IMR-90 (cell line): ENCODE results near the gene INPP4A. TPM values are rescaled to one million over a fixed set of nuclear protein-coding genes. Genes with fewer than 3 reads are reported as not detected.

Source experiments
- ATAC-seq: fragments of 200-7000 bp; cut with Tn5 transposase; 2 replicates; pipeline ENCODE4 v1.9.1; 2020; ENCODE audit warnings: low read depth, mild to moderate bottlenecking, moderate library complexity
- BruUV-seq: library from RNA; stranded (reverse); fragments of 400-500 nt; replicated peaks from 2 replicates; lab custom pipeline; 2021; lab: Mats Ljungman, UMichigan
- CTCF ChIA-PET: fragments of 300-600 bp; formaldehyde crosslinking; extraction: SDS; loops from one replicate; lab custom pipeline; 2021; ENCODE audit warnings: antibody characterized with exemption; lab: Yijun Ruan, JAX
- POLR2A ChIA-PET: fragments of 300-600 bp; sonication (Branson Sonifier 250); formaldehyde crosslinking; loops from one replicate; lab custom pipeline; 2022; ENCODE audit warnings: antibody characterized with exemption; ENCODE audit not compliant: unreplicated experiment; lab: Charles Lee
- DNase-seq: peaks from one replicate; pipeline ENCODE4 v3.0.0; 2013
- H2AFZ ChIP-seq: replicated peaks from 2 replicates; pipeline ENCODE3; 2013; ENCODE audit warnings: low read length, mild to moderate bottlenecking; ENCODE audit not compliant: poor library complexity
- H2AK5ac ChIP-seq: 2 replicates; pipeline ENCODE4 v1.6.1; 2013; ENCODE audit warnings: low read depth, low read length, inconsistent platforms
- H2AK9ac ChIP-seq: replicated peaks from 2 replicates; pipeline ENCODE3; 2013; ENCODE audit warnings: mild to moderate bottlenecking, low read depth, low read length, moderate library complexity; ENCODE audit not compliant: poor library complexity
- H2BK120ac ChIP-seq: 2 replicates; pipeline ENCODE4 v1.6.1; 2013; ENCODE audit warnings: low read depth, low read length, inconsistent platforms
- H2BK15ac ChIP-seq: 3 replicates; pipeline ENCODE4 v1.6.1; 2013; ENCODE audit warnings: low read depth, low read length, inconsistent platforms
- H2BK20ac ChIP-seq: 2 replicates; pipeline ENCODE4 v1.6.1; 2013; ENCODE audit warnings: low read depth, mild to moderate bottlenecking, inconsistent platforms, low read length, moderate library complexity
- H2BK5ac ChIP-seq: 2 replicates; pipeline ENCODE4 v1.6.1; 2013; ENCODE audit warnings: mild to moderate bottlenecking, low read depth, low read length, inconsistent platforms; ENCODE audit not compliant: poor library complexity, severe bottlenecking
- H3K14ac ChIP-seq: replicated peaks from 2 replicates; pipeline ENCODE4 v1.6.1; 2013; ENCODE audit warnings: low read depth, low read length, inconsistent platforms
- H3K18ac ChIP-seq: 2 replicates; pipeline ENCODE4 v1.6.1; 2013; ENCODE audit warnings: low read depth, low read length, control low read depth
- H3K23ac ChIP-seq: 2 replicates; pipeline ENCODE4 v1.6.1; 2013; ENCODE audit warnings: low read depth, low read length, inconsistent platforms
- H3K27ac ChIP-seq: 2 replicates; pipeline ENCODE4 v1.5.1; 2013; ENCODE audit warnings: mild to moderate bottlenecking, control low read depth, low read length; ENCODE audit not compliant: insufficient read depth
- H3K27me3 ChIP-seq: 2 replicates; pipeline ENCODE4 v1.6.1; 2013; ENCODE audit warnings: low read length; ENCODE audit not compliant: control insufficient read depth, insufficient read depth
- H3K36me3 ChIP-seq: 2 replicates; pipeline ENCODE4 v1.6.1; 2013; ENCODE audit warnings: low read length, mixed read lengths; ENCODE audit not compliant: control insufficient read depth, insufficient read depth
- H3K4ac ChIP-seq: 2 replicates; pipeline ENCODE4 v1.6.1; 2013; ENCODE audit warnings: low read depth, low read length, inconsistent platforms
- H3K4me1 ChIP-seq: 2 replicates; pipeline ENCODE4 v1.6.1; 2013; ENCODE audit warnings: low read length, mixed read lengths; ENCODE audit not compliant: control insufficient read depth, insufficient read depth
- H3K4me2 ChIP-seq: 2 replicates; pipeline ENCODE4 v1.6.1; 2013; ENCODE audit warnings: low read depth, mild to moderate bottlenecking, control low read depth, low read length, moderate library complexity
- H3K4me3 ChIP-seq: 2 replicates; pipeline ENCODE4 v1.5.1; 2013; ENCODE audit warnings: low read depth, mild to moderate bottlenecking, control low read depth, low read length, moderate library complexity; ENCODE audit not compliant: insufficient read depth
- H3K56ac ChIP-seq: 2 replicates; pipeline ENCODE4 v1.6.1; 2013; ENCODE audit warnings: low read length, inconsistent platforms; ENCODE audit not compliant: insufficient read depth; ENCODE audit errors: extremely low read depth
- H3K79me1 ChIP-seq, 2 experiments: 2 replicates each; pipeline ENCODE4 v1.6.1; 2013; ENCODE audit warnings: low read length in 2 of 2, inconsistent platforms in 1 of 2, low read depth in 1 of 2
- H3K9ac ChIP-seq: 2 replicates; pipeline ENCODE4 v1.6.1; 2013; ENCODE audit warnings: low read depth, low read length, control low read depth
- H3K9me1 ChIP-seq: 2 replicates; pipeline ENCODE4 v1.6.1; 2013; ENCODE audit warnings: low read length, inconsistent platforms; ENCODE audit not compliant: insufficient read depth
- H3K9me3 ChIP-seq: 2 replicates; pipeline ENCODE4 v1.6.1; 2013; ENCODE audit warnings: low read length; ENCODE audit not compliant: control insufficient read depth, insufficient read depth
- H4K20me1 ChIP-seq: 2 replicates; pipeline ENCODE4 v1.6.1; 2013; ENCODE audit warnings: low read length, inconsistent platforms; ENCODE audit not compliant: insufficient read depth
- H4K5ac ChIP-seq: 2 replicates; pipeline ENCODE4 v1.6.1; 2013; ENCODE audit warnings: mild to moderate bottlenecking, low read depth, low read length, control low read depth
- H4K8ac ChIP-seq, 2 experiments: 2 replicates each; pipeline ENCODE4 v1.6.1; 2013; ENCODE audit warnings: low read depth in 2 of 2, low read length in 2 of 2, control low read depth in 1 of 2, inconsistent platforms in 1 of 2
- H4K91ac ChIP-seq: 2 replicates; pipeline ENCODE4 v1.6.1; 2013; ENCODE audit warnings: low read depth, low read length, inconsistent platforms; ENCODE audit not compliant: insufficient read depth
- CEBPB ChIP-seq: IDR thresholded peaks from 2 replicates; pipeline ENCODE4 v1.6.1; 2012; ENCODE audit warnings: low read depth, low read length, improper control_type of control experiment
- CHD1 ChIP-seq: IDR thresholded peaks from 2 replicates; pipeline ENCODE4 v1.6.1; 2012; ENCODE audit warnings: low read depth, low read length, improper control_type of control experiment
- ELK1 ChIP-seq: fragments of 150-350 bp; IDR thresholded peaks from 2 replicates; pipeline ENCODE4 v1.6.1; 2016; ENCODE audit warnings: low read depth, mild to moderate bottlenecking, low read length, moderate library complexity, borderline replicate concordance
- FOS ChIP-seq: fragments of 150-350 bp; IDR thresholded peaks from 2 replicates; pipeline ENCODE4 v1.6.1; 2016; ENCODE audit warnings: low read depth, low read length
- MAFK ChIP-seq: IDR thresholded peaks from 2 replicates; pipeline ENCODE4 v1.6.1; 2012; ENCODE audit warnings: low read depth, low read length, improper control_type of control experiment
- POLR2A ChIP-seq: IDR thresholded peaks from 2 replicates; pipeline ENCODE4 v1.6.1; 2012; ENCODE audit warnings: mild to moderate bottlenecking, low read depth, low read length
- RAD21 ChIP-seq: IDR thresholded peaks from 2 replicates; pipeline ENCODE4 v1.6.1; 2012; ENCODE audit warnings: low read length, improper control_type of control experiment
- RCOR1 ChIP-seq: IDR thresholded peaks from 2 replicates; pipeline ENCODE4 v1.6.1; 2012; ENCODE audit warnings: mild to moderate bottlenecking, low read length, improper control_type of control experiment; ENCODE audit not compliant: insufficient replicate concordance
- RFX5 ChIP-seq: IDR thresholded peaks from 2 replicates; pipeline ENCODE4 v1.8.0; 2012; ENCODE audit warnings: low read depth, mild to moderate bottlenecking, low read length, moderate library complexity
- USF2 ChIP-seq: fragments of 150-350 bp; IDR thresholded peaks from 2 replicates; pipeline ENCODE4 v1.6.1; 2017; ENCODE audit warnings: mild to moderate bottlenecking, antibody characterized with exemption, low read length, low read depth
- WGBS, 2 experiments: methylation state at CpG; one replicate each; pipeline versions ENCODE4 v1.1.5 to v1.1.7; 2013; ENCODE audit warnings: missing lambda C conversion rate in 2 of 2; ENCODE audit not compliant: insufficient read length in 1 of 2; ENCODE audit errors: extremely low coverage in 2 of 2; 5-methylcytosine and 5-hydroxymethylcytosine counted together
- dilution Hi-C: fragments of 300-500 bp; cut with HindIII; formaldehyde crosslinking; loops from one replicate; pipeline ENCODE4 v1.14.3; 2018; ENCODE audit warnings: low sequenced_read_pairs; ENCODE audit not compliant: unreplicated experiment
- in situ Hi-C: fragments of 300-500 bp; cut with MboI; formaldehyde crosslinking; loops from 3 replicates; pipeline ENCODE4 v1.14.3; 2019; ENCODE audit warnings: low sequenced_read_pairs, inconsistent platforms, mixed read lengths
- intact Hi-C: fragments of 100-400 bp; cut with micrococcal nuclease; formaldehyde crosslinking; loops from 2 replicates; pipeline ENCODE4 v1.10.0; 2022
- polyA plus RNA-seq, 3 experiments: library from polyadenylated mRNA; depleted of rRNA; stranded (reverse); fragments of >200 nt; gene quantifications; 2 replicates each; pipeline ENCODE4 v1.2.3, GENCODE V29; 2012; ENCODE audit warnings: low replicate concordance in 1 of 3
- total RNA-seq: library from RNA; depleted of rRNA; stranded (reverse); fragments of >200 nt; gene quantifications from 2 replicates; pipeline ENCODE4 v1.2.3, GENCODE V29; 2012
- TF ChIP-seq, protein P1 (sequence below): conservative IDR thresholded peaks from 2 replicates; pipeline ENCODE4 v1.5.1; 2012; ENCODE audit warnings: mild to moderate bottlenecking, low read depth, low read length, improper control_type of control experiment

Gene INPP4A
- total and polyA plus RNA-seq, 2 of the 4 experiments (the other 2 are of a cell fraction): 14.5 to 27.1 TPM

DNA sequence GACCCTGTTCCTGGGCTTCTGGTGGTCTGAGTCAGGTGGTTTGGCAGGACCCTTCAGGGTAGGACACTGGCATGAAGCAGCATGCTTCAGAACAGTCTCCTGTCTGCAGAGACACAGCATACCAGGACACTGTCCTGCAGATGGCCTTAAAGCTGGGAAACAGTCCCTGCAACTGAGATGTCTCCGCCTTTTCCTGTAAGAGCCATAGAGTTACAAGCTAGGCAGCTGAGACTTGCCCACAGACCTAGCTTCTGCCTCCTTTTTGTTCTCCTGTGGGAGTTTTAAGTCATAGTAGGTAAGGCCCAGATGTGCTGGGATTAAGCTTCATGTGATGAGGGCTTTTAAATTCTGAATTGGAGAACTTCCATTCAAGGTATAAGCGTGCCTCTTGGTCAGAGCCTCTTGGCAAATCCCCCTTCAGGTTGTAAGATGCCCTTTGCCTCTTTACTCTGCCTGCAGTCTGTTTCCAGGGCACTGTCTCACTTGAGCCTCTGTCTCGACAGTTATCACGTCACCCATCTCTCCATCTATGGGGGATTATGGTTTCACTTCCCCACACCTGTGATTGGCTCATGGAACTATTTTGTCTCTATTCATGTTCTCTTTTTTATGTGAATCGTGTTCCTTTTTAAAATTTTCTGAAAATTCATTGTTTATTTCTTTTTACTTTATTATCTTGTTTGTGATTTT is 111.8 kb downstream of the INPP4A start:
- intact Hi-C loops: no loop called here
- no peak for ATAC-seq

More for the DNA sequence above, 111.8 kb downstream of the INPP4A start:
- H3K18ac ChIP-seq: no peak overlapping the region
- peaks cover 30% of the 10 kb centered on the region for H3K36me3 ChIP-seq
- no peak for DNase-seq
- no peak overlapping the region for H3K27ac ChIP-seq
- no peak overlapping the region for H3K4ac ChIP-seq
- H4K20me1 ChIP-seq: peaks cover 5% of the 10 kb centered on the region; the same call in 1 of the 2 replicates
- ChIA-PET POLR2A (no interaction called here), CTCF (no interaction called here)
- H3K79me1 ChIP-seq: 0 out of 4 replicates have a peak, but pooled peaks cover 0 to 4% of the 10 kb centered on the region in 2 experiments
- dilution Hi-C loops (no loop called here), in situ Hi-C loops (no loop called here)
- no peaks in the 10 kb centered on the region for H3K9me3 ChIP-seq
- H2BK15ac ChIP-seq: no peak overlapping the region
- no peaks in the 10 kb centered on the region for H3K27me3 ChIP-seq
- H4K5ac ChIP-seq: no peak overlapping the region
- H3K9me1 ChIP-seq: peaks cover 16% of the 10 kb centered on the region
- no CpG with 5 or more reads among the region's 5 CpGs for WGBS, 2 experiments
- no peak overlapping the region for H3K4me2 ChIP-seq
- H4K91ac ChIP-seq: no peak overlapping the region
- H3K23ac ChIP-seq: no peak overlapping the region
- BruUV-seq: no TSS peak
- no peak overlapping the region for H2BK120ac ChIP-seq
- H3K4me1 ChIP-seq: peaks cover 14% of the 10 kb centered on the region
- H2BK5ac ChIP-seq: no peak overlapping the region
- TF ChIP-seq ELK1 (no peak), RAD21 (no peak), MAFK (no peak), CHD1 (no peak), CEBPB (no peak), RCOR1 (no peak), RFX5 (no peak), USF2 (no peak), FOS (no peak), POLR2A (no peak)
- TF ChIP-seq, protein P1, sequence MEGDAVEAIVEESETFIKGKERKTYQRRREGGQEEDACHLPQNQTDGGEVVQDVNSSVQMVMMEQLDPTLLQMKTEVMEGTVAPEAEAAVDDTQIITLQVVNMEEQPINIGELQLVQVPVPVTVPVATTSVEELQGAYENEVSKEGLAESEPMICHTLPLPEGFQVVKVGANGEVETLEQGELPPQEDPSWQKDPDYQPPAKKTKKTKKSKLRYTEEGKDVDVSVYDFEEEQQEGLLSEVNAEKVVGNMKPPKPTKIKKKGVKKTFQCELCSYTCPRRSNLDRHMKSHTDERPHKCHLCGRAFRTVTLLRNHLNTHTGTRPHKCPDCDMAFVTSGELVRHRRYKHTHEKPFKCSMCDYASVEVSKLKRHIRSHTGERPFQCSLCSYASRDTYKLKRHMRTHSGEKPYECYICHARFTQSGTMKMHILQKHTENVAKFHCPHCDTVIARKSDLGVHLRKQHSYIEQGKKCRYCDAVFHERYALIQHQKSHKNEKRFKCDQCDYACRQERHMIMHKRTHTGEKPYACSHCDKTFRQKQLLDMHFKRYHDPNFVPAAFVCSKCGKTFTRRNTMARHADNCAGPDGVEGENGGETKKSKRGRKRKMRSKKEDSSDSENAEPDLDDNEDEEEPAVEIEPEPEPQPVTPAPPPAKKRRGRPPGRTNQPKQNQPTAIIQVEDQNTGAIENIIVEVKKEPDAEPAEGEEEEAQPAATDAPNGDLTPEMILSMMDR: no peak
- no peak overlapping the region for H3K4me3 ChIP-seq
- no peak overlapping the region for H2BK20ac ChIP-seq
- no peak overlapping the region for H3K14ac ChIP-seq
- H3K9ac ChIP-seq: no peak overlapping the region
- H2AFZ ChIP-seq: no peak overlapping the region
- H2AK5ac ChIP-seq: no peak overlapping the region
- H3K56ac ChIP-seq: no peak overlapping the region
- no peak overlapping the region for H2AK9ac ChIP-seq
- H4K8ac ChIP-seq: no peak overlapping the region
